Lung (tissue), 12 donors: ENCODE measurements around the gene ZMYND10. TPM values are rescaled to one million over a fixed set of nuclear protein-coding genes. Genes with fewer than 3 reads are reported as not detected.
A peak's percentile ranks its signal among the peaks of the same experiment; 100 is the strongest.

Source experiments
- ATAC-seq: fragments of 200-7000 bp; cut with Tn5 transposase; one replicate; pipeline ENCODE4 v1.9.1; 2020; ENCODE audit warnings: moderate number of reproducible peaks; ENCODE audit not compliant: insufficient read depth, low FRiP score
- DNase-seq, 3 donors: peaks; one replicate each; pipeline ENCODE4 v3.0.0-alpha.2; 2013 to 2017
- H3K27ac ChIP-seq, 2 donors: one replicate each; pipeline ENCODE4 v1.5.1; 2013; ENCODE audit warnings: mild to moderate bottlenecking in 2 of 2, moderate library complexity in 2 of 2, control low read depth in 1 of 2, inconsistent platforms in 1 of 2, low read depth in 1 of 2, low read length in 1 of 2
- H3K27me3 ChIP-seq, 3 donors: one replicate each; pipeline ENCODE4 v1.5.1; 2013; ENCODE audit warnings: low read length in 2 of 3; ENCODE audit not compliant: control insufficient read depth in 3 of 3, insufficient read depth in 3 of 3
- H3K36me3 ChIP-seq, 4 donors: one replicate each; pipeline ENCODE4 v1.5.1; 2013; ENCODE audit warnings: low read length in 4 of 4, mild to moderate bottlenecking in 1 of 4, moderate library complexity in 1 of 4; ENCODE audit not compliant: control insufficient read depth in 4 of 4, insufficient read depth in 4 of 4
- H3K4me1 ChIP-seq, 5 donors: one replicate each; pipeline ENCODE4 v1.5.1; 2013; ENCODE audit warnings: low read length in 5 of 5, mild to moderate bottlenecking in 2 of 5, moderate library complexity in 1 of 5; ENCODE audit not compliant: control insufficient read depth in 5 of 5, insufficient read depth in 5 of 5
- H3K4me3 ChIP-seq: one replicate; pipeline ENCODE4 v1.5.1; 2013; ENCODE audit warnings: mild to moderate bottlenecking, control low read depth, moderate library complexity
- H3K9ac ChIP-seq, 2 donors: one replicate each; pipeline ENCODE4 v1.5.1; 2013; ENCODE audit warnings: low read length in 2 of 2, control low read depth in 1 of 2; ENCODE audit not compliant: insufficient read depth in 1 of 2
- H3K9me3 ChIP-seq, 4 donors: one replicate each; pipeline ENCODE4 v1.5.1; 2013; ENCODE audit warnings: low read length in 3 of 4, mild to moderate bottlenecking in 1 of 4, moderate library complexity in 1 of 4; ENCODE audit not compliant: control insufficient read depth in 4 of 4, insufficient read depth in 3 of 4
- CTCF ChIP-seq: IDR thresholded peaks from 2 replicates; pipeline ENCODE4 v1.5.1; 2012; ENCODE audit warnings: mild to moderate bottlenecking; ENCODE audit errors: control extremely low read depth, extremely low read depth
- WGBS, 2 donors: extraction: QIAGEN DNeasy Blood & Tissue Kit; methylation state at CpG; one replicate each; pipeline ENCODE4 v1.1.7; 2013; 5-methylcytosine and 5-hydroxymethylcytosine counted together
- polyA plus RNA-seq, 2 donors: library from polyadenylated mRNA; stranded (reverse); fragments of 200-250 nt; gene quantifications; one replicate each; pipeline ENCODE4 v1.2.1, GENCODE V29; 2013
- total RNA-seq, 2 donors: library from RNA; depleted of rRNA in 1 of 2; stranded (reverse); fragments of >200 nt in 1 of 2; gene quantifications; one replicate each; pipeline ENCODE4 v1.2.1, GENCODE V29; 2014 to 2021
- donor health status: control.
- donor health status: control.
- donor health status: Bipolar disorder and iron deficiency.
- donor health status: healthy.
- donor health status: DM: yes; HTN: yes; CAD: no.

ZMYND10 gene
- total and polyA plus RNA-seq, 4 donors: 31.4 to 117 (median 62.4) TPM

- Histone ChIP-seq H3K4me1 (peaks cover 23 to 35% (median 25%) of the 10 kb centered on the region in 5 donors), H3K27ac (peak within 1 kb of the TSS; percentile 86 to 89), H3K9me3 (no peaks in the 10 kb centered on the region), H3K36me3 (peaks cover 7 to 26% (median 15%) of the 10 kb centered on the region in 4 donors), H3K4me3 (peak within 1 kb of the TSS; percentile 82), H3K9ac (peak within 1 kb of the TSS; percentile 45 to 88), H3K27me3 (no peaks in the 10 kb centered on the region)
- TF ChIP-seq CTCF: no peak
- WGBS, 2 donors: 1 to 2% methylated on average over 64 of the region's 64 CpGs
- peak; percentile 97 to 99 (median 99) for DNase-seq
- ATAC-seq: peak; percentile 97
These were observed 13.6 kb upstream of the ZMYND10 start, which contains the start of gene TMEM115 for GRCh38 chr3:50358911-50359759. TMEM115 (minus strand) TSS chr3:50359521; CDS start chr3:50359063, 458 bp downstream.

GRCh38 chr3:50358355-50358910, 12.9 kb upstream of the ZMYND10 start:
- Histone ChIP-seq H3K27me3 (no peaks in the 10 kb centered on the region), H3K9ac (peak overlapping the region; percentile 45 to 88), H3K4me3 (peak overlapping the region; percentile 82), H3K27ac (peak overlapping the region; percentile 86 to 89), H3K36me3 (peaks cover 9 to 27% (median 18%) of the 10 kb centered on the region in 4 donors), H3K4me1 (peaks cover 23 to 33% (median 25%) of the 10 kb centered on the region in 5 donors), H3K9me3 (no peaks in the 10 kb centered on the region)
- ATAC-seq (no peak), DNase-seq (no peak)
- no peak for TF ChIP-seq CTCF
- 42 to 59% methylated on average over 24 of the region's 24 CpGs for WGBS, 2 donors

- no peak for TF ChIP-seq CTCF
- peaks cover 9 to 30% (median 20%) of the 10 kb centered on the region in 4 donors for H3K36me3 ChIP-seq
- DNase-seq: no peak
- 52 to 92% methylated on average over 1 of the region's 1 CpG for WGBS, 2 donors
- H3K4me3 ChIP-seq: no peak overlapping the region
- peaks cover 23 to 33% (median 25%) of the 10 kb centered on the region in 5 donors for H3K4me1 ChIP-seq
- H3K27me3 ChIP-seq: no peaks in the 10 kb centered on the region
- H3K9ac ChIP-seq: peak overlapping the region; percentile 9 to 45
- no peak for ATAC-seq
- no peaks in the 10 kb centered on the region for H3K9me3 ChIP-seq
- no peak overlapping the region for H3K27ac ChIP-seq
These were observed 11.9 kb upstream of the ZMYND10 start for GRCh38 chr3:50357481-50357880.
